Naive thymus-derived CD8-positive, alpha-beta T cell (primary cell): ENCODE measurements around the gene NES. TPM values are rescaled to one million over a fixed set of nuclear protein-coding genes. Genes with fewer than 3 reads are reported as not detected.
A peak's percentile ranks its signal among the peaks of the same experiment; 100 is the strongest.

ENCODE experiments used
- ATAC-seq, 2 donors: fragments of 150-1000 bp; cut with Tn5 transposase in 1 of 2; sonication (Bioruptor Pico), chemical (Tn5 transposase) in 1 of 2; 1 replicate in 1 of 2; 2 replicates in 1 of 2; pipeline ENCODE4 v1.10.0; 2021; ENCODE audit warnings: mild to moderate bottlenecking in 2 of 2, moderate library complexity in 2 of 2
- POLR2A ChIA-PET: fragments of 350-600 bp; sonication (Branson Sonifier 250); formaldehyde crosslinking; loops from one replicate; lab custom pipeline; 2021; ENCODE audit warnings: antibody characterized with exemption; lab: Charles Lee
- DNase-seq, 10 donors: peaks; one replicate each; pipeline versions ENCODE4 v3.0.0 to v3.0.0-alpha.2; 2020 to 2022
- H3K27ac Mint-ChIP-seq, 10 donors: one replicate each; pipeline ENCODE4 v1.8.0; 2020 to 2022; ENCODE audit warnings: mild to moderate bottlenecking in 10 of 10, mixed read lengths in 10 of 10, moderate library complexity in 4 of 10, inconsistent platforms in 1 of 10
- H3K27me3 Mint-ChIP-seq, 5 donors: one replicate each; pipeline ENCODE4 v1.8.0; 2021 to 2022; ENCODE audit warnings: mixed read lengths in 5 of 5
- H3K36me3 Mint-ChIP-seq, 3 donors: one replicate each; pipeline ENCODE4 v1.8.0; 2020 to 2022; ENCODE audit warnings: mixed read lengths in 3 of 3, mild to moderate bottlenecking in 2 of 3, inconsistent platforms in 1 of 3
- H3K4me1 Mint-ChIP-seq, 4 donors: one replicate each; pipeline ENCODE4 v1.8.0; 2021 to 2022; ENCODE audit warnings: mixed read lengths in 4 of 4
- H3K4me3 Mint-ChIP-seq, 10 donors: one replicate each; pipeline ENCODE4 v1.8.0; 2020 to 2022; ENCODE audit warnings: mild to moderate bottlenecking in 10 of 10, mixed read lengths in 10 of 10, moderate library complexity in 6 of 10, inconsistent platforms in 1 of 10
- H3K9me3 Mint-ChIP-seq, 9 donors: one replicate each; pipeline ENCODE4 v1.8.0; 2020 to 2022; ENCODE audit warnings: mixed read lengths in 9 of 9, mild to moderate bottlenecking in 3 of 9, inconsistent platforms in 1 of 9, moderate library complexity in 1 of 9
- polyA plus RNA-seq, 3 donors: library from polyadenylated mRNA; unstranded; fragments of 300-500 nt; fragmentation: Illumina TruSeq; gene quantifications; one replicate each; pipeline ENCODE4 v1.2.3, GENCODE V29; 2021
- total RNA-seq, 8 experiments: library from RNA in 2 of 8; stranded (reverse) in 2 of 8; gene quantifications; one replicate each; pipeline ENCODE4 v1.2.3 and lab custom pipeline; 2021 to 2026

The NES gene
- total and polyA plus RNA-seq, 5 experiments from 2014 or later = not detected

DNA sequence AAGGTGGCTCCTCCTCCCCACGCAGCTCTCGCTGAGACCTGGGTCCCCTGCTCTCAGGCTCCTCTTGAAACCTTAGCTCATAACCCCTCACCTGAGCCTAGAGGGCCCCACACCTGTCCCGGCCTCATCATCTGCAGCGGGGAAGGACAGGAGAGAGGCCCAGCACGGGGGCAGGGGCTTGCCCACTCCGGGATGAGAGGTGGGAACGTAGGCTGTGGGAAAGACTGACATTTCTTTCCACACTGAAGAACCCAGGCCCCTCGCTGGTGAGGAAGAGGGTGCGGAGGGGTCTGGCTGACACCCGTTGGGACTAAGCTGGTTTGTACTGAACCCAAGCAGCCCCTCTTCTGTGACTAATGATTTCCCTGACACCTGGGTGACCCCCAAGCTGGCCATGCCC, 14.0 kb upstream of the NES start:
- H3K4me3 Mint-ChIP-seq = no peak overlapping the region

DNA sequence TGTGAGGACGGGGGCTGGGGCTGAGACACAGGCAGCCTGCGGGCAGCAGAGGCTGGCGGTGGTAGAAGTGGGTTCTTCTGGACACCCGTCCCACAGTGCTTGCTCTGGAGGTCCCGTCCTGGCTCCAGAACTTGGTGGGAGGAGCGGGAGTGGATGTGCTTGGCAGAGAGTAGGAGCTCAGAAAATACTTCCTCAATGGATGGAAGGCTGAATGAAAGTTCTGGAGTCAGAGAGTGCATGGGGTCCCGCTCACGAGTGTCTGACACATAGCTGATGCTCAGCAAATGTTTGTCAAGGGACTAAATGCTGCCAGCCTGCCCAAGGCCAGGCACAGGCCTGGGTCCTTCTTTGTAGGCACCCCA, 13.4 kb upstream of the NES start:
- H3K4me3 Mint-ChIP-seq = no peak overlapping the region
- H3K27ac Mint-ChIP-seq = peak overlapping the region in 2 of 10 donors; percentile 33 to 42
- H3K9me3 Mint-ChIP-seq = no peaks in the 10 kb centered on the region
- POLR2A ChIA-PET = interaction anchor here (0.8 to 2.9 kb wide), 3 partner anchors 15 to 37 kb away, joined by 3 to 22 read pairs (median 12); partner anchors contain the start of genes CRABP2, ISG20L2 and METTL25B
- peaks cover 18 to 32% (median 25%) of the 10 kb centered on the region in 4 donors for H3K4me1 Mint-ChIP-seq
- ATAC-seq (no peak), DNase-seq (no peak)
- H3K36me3 Mint-ChIP-seq = no peaks in the 10 kb centered on the region
- H3K27me3 Mint-ChIP-seq = peaks cover 24 to 63% (median 42%) of the 10 kb centered on the region in 5 donors

More for the DNA sequence above, 14.0 kb upstream of the NES start:
- peaks cover 18 to 32% (median 25%) of the 10 kb centered on the region in 4 donors for H3K4me1 Mint-ChIP-seq
- POLR2A ChIA-PET = interaction anchor here (0.8 to 2.9 kb wide), 3 partner anchors 14 to 37 kb away, joined by 3 to 22 read pairs (median 12); partner anchors contain the start of genes CRABP2, ISG20L2 and METTL25B
- no peak for DNase-seq
- no peaks in the 10 kb centered on the region for H3K9me3 Mint-ChIP-seq
- peaks cover 24 to 62% (median 42%) of the 10 kb centered on the region in 5 donors for H3K27me3 Mint-ChIP-seq
- no peak overlapping the region for H3K27ac Mint-ChIP-seq
- H3K36me3 Mint-ChIP-seq = no peaks in the 10 kb centered on the region
- no peak for ATAC-seq

DNA sequence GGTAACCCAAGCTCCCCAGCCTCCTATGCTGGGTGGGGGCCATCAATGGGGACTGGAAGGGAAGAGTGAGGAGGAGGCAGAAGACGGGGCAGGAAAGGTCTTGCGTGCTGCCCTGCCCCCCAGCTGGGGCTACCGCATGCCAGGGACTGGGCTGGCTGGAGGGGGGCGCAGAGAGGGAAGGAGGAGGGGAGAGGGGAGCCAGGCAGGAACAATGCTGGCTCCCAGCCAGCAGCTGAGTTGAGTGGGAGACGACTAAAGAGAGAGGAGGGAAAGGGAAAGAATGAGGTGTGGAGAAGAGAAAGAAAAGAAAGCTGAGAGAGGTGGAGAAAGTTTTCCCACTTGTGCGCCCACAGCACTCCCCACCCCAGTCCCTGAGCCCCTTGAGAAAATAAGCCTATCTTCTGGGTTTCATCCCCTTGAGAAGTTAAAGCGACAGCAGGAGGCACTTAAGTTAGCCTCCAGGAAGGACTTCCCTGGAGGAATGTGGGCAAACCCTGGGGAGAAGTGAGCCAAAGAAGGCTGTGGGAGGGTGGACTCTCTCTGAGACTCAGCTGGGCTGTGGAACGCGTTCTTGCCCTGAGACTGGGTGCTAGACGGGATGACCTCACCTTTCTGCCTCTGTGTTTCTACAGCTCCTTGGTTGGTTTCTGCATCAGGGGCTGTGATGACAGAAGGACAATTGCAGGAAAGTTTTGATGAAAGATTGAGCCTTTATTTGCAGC, 12.9 kb upstream of the NES start:
- POLR2A ChIA-PET = interaction anchor here (0.7 to 2.9 kb wide), 7 partner anchors 15 to 233 kb away, joined by 3 to 22 read pairs (median 5); partner anchors contain the start of genes CRABP2, ISG20L2, METTL25B and PRCC
- H3K36me3 Mint-ChIP-seq = no peaks in the 10 kb centered on the region
- H3K9me3 Mint-ChIP-seq = no peaks in the 10 kb centered on the region
- peak overlapping the region in 2 of 10 donors; percentile 13 to 87 for H3K4me3 Mint-ChIP-seq
- peak overlapping the region in 2 of 10 donors; percentile 71 to 83 for H3K27ac Mint-ChIP-seq
- no peak for DNase-seq
- peaks cover 24 to 65% (median 42%) of the 10 kb centered on the region in 5 donors for H3K27me3 Mint-ChIP-seq
- peaks cover 18 to 32% (median 25%) of the 10 kb centered on the region in 4 donors for H3K4me1 Mint-ChIP-seq
- no peak for ATAC-seq

DNA sequence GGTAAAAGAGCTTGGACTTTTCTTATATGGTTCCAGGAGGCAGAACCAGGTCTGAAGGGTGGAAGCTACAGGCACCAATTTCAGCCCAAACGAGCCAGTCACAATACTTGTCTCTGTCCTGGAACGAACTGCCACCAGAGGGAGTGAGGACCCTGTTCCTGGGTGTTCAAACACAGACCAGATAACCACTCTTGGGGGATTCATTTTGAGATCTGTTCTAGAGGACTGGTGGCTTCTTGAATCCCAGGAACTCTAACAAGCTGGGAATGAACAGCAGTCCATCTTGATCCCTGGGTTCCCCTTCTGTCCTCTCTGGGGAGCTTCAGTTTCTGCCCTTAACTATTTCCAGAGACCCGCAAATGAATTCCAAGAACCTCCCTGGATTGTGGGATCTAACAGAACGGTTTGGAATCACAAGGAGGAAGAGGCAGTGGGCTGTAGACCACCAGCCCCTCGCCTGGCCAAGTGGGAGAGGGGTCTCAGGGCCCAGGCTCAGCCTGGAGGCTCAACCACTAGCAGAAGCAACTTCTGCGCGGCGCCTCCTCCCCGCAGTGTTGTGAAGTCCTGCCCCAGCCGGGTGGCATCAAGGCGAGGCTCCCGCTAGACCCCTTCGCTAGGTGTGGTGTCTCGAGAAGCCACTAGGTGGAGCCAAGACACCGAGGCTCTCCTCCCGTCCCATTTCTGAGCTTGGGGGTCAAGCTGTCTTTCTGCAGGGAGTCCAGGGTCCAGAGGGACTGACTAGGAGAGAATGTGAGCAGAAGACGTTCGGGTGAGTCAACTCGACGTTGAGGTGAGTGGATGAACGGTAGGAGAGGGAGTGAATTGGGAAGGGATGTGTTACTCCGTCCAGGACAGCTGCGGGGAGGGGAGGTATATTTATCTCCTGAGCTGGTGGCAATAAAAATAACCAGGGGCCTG, 12.1 kb upstream of the NES start:
- Mint-ChIP-seq H3K4me3 (peak overlapping the region in 9 of 10 donors; percentile 13 to 87 (median 59)), H3K9me3 (no peaks in the 10 kb centered on the region)

DNA sequence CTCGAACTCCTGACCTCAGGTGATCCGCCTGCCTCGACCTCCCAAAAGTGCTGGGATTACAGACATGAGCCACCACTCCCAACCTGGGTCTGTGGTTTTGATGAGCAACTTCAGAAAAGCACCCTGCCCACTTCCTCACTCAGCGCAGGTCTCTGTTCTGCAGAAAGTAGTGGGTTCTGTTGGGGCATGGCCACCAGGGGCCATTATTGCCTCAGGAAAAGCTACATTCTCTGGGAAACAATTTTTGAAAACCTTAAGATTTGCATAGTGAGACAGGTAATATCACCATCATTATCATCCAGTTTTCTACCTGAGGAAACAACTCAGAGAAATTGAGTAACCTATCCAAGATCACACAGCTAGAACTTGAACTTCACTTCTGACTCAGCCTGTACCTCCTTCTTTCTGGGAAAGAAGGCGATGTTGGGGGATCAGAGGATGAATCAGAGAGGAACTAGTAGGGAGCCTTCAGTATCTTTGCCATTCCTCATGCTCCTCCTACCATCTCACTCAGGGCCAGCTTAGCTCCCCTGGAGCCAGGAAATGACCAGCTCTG, 7.1 kb upstream of the NES start:
- DNase-seq = peak in 2 of 10 donors; percentile 31 to 41
- Mint-ChIP-seq H3K4me3 (no peak overlapping the region), H3K4me1 (peaks cover 2 to 21% (median 19%) of the 10 kb centered on the region in 4 donors), H3K36me3 (no peaks in the 10 kb centered on the region), H3K9me3 (no peaks in the 10 kb centered on the region), H3K27ac (peak overlapping the region in 1 of 10 donors; percentile 37), H3K27me3 (peaks cover 14 to 38% (median 31%) of the 10 kb centered on the region in 5 donors)
- peak; percentile 53 to 79 for ATAC-seq
- POLR2A ChIA-PET = interaction anchor here (1.6 kb wide), 1 partner anchor 44 kb away, joined by 5 read pairs; the partner anchor contains the start of genes ISG20L2 and METTL25B

More for the DNA sequence above, 12.1 kb upstream of the NES start:
- peak; percentile 97 for ATAC-seq
- H3K27me3 Mint-ChIP-seq = peaks cover 21 to 59% (median 37%) of the 10 kb centered on the region in 5 donors
- DNase-seq = peak; percentile 63 to 89 (median 76)
- POLR2A ChIA-PET = interaction anchor here (0.7 to 2.9 kb wide), 6 partner anchors 17 to 232 kb away, joined by 3 to 22 read pairs (median 8); partner anchors contain the start of genes CRABP2, ISG20L2, METTL25B and PRCC
- H3K36me3 Mint-ChIP-seq = no peaks in the 10 kb centered on the region
- peak overlapping the region in 5 of 10 donors; percentile 71 to 87 (median 82) for H3K27ac Mint-ChIP-seq
- H3K4me1 Mint-ChIP-seq = peaks cover 18 to 36% (median 29%) of the 10 kb centered on the region in 4 donors

DNA sequence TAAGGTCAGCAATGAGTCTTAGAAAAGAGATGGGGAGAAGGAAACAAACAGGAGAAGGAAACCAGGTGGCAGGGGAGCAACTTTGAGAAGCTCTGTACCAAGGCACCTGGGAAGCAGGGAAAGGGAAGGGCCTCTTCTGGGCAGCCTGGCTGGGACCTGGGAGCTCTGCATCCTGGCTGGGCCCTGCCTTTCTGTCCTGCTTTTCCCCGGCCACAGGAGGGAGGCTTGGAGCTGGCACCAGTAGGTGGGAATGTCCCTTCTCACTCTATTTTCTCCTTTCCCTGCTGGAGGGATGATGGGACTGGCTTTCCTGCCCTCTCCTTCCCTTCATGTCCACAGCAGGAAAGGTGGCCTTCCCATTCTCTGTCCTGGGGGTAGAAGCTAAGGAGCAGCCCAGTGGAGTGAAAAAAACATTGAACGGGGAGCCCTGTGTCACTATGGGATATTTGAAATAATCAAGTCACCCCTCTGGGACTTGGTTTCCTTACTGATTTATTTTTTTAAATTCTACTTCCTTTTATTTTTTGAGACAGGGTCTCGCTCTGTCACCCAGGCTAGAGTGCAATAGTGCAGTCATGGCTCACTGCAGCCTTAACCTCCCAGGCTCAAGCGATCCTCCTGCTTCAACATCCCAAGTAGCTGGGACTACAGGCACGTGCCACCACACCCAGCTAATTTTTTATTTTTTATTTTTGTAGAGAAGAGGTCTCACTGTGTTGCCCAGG, 5.1 kb upstream of the NES start:
- DNase-seq (no peak), ATAC-seq (no peak)
- no peak overlapping the region for H3K4me3 Mint-ChIP-seq
- no peaks in the 10 kb centered on the region for H3K9me3 Mint-ChIP-seq
- H3K27ac Mint-ChIP-seq = no peak overlapping the region
- H3K27me3 Mint-ChIP-seq = peaks cover 27 to 48% (median 41%) of the 10 kb centered on the region in 5 donors
- POLR2A ChIA-PET = interaction anchor here (1.1 kb wide), 1 partner anchor 46 kb away, joined by 3 read pairs; the partner anchor contains the start of gene METTL25B
- no peaks in the 10 kb centered on the region for H3K36me3 Mint-ChIP-seq
- peaks cover 9 to 32% (median 27%) of the 10 kb centered on the region in 4 donors for H3K4me1 Mint-ChIP-seq

DNA sequence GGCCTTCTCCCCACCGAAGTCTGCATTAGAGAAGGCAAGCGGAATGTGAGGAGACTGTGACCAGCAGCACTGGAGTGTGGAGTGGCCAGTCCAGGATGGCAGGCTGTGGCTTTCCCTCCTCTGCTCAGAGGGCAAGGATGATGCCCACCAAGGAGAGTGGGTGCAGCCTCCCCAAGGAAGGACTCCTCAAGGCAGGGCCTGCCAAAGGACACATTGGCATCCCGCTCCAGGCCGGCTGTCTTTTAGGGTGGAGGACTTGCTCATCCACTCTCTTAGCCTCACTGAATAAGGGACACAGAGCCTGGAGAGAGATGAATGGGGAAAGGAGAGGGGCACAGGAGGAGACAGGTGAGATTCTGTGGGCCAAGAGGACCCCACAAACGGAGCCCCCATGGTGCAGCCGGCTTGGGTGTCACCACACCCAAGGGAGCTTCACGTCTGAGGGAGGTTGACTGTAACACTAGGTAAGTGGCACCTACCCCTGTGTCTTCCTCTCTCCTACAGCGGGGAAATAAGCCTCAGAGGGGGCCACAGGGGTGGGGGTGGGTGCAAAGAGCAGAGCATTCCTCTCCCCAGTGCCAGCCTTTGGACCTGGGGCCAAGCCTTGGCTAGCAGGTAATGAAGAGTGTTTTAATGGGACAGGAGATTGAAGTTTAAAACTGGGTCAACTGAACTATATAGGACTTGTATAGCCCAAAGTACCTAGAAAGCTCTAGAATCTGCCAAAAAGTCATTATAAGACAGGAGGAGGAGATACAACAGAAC, 4.2 kb upstream of the NES start:
- no peaks in the 10 kb centered on the region for H3K36me3 Mint-ChIP-seq
- POLR2A ChIA-PET = interaction anchor here (0.6 kb wide), 1 partner anchor 301 kb away, joined by 4 read pairs; no protein-coding TSS in a partner anchor
- H3K27me3 Mint-ChIP-seq = peaks cover 27 to 51% (median 43%) of the 10 kb centered on the region in 5 donors

DNA sequence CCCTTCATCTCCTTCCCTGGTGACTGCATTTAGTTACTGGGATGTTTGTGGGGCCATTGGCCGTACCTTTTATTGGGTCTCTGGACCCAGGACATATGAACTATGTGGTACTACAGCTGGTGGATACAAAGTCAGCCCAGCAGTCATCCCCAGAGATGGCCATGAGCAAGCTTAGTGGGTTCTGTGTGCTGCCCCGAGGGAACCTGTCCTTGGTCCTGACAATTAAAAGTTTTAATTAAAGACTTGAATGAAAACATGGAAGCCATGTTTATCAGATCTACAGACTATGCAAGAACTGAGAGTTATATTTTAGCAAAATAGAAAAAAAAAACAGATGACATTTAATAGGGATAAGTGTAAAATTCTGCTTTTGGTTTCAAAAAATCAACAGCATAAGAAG, 2.8 kb upstream of the NES start:
- H3K4me3 Mint-ChIP-seq = no peak overlapping the region
- H3K4me1 Mint-ChIP-seq = peaks cover 12 to 37% (median 28%) of the 10 kb centered on the region in 4 donors
- H3K9me3 Mint-ChIP-seq = no peaks in the 10 kb centered on the region
- POLR2A ChIA-PET = interaction anchor here (0.6 kb wide), 1 partner anchor 23 kb away, joined by 5 read pairs; no protein-coding TSS in a partner anchor
- no peak for ATAC-seq
- peaks cover 27 to 59% (median 46%) of the 10 kb centered on the region in 5 donors for H3K27me3 Mint-ChIP-seq
- H3K36me3 Mint-ChIP-seq = no peaks in the 10 kb centered on the region
- no peak overlapping the region for H3K27ac Mint-ChIP-seq
- no peak for DNase-seq

More for the DNA sequence above, 4.2 kb upstream of the NES start:
- Mint-ChIP-seq H3K4me1 (peaks cover 12 to 37% (median 28%) of the 10 kb centered on the region in 4 donors), H3K9me3 (no peaks in the 10 kb centered on the region), H3K4me3 (no peak overlapping the region), H3K27ac (peak overlapping the region in 1 of 10 donors; percentile 11)
- DNase-seq (no peak), ATAC-seq (no peak)

DNA sequence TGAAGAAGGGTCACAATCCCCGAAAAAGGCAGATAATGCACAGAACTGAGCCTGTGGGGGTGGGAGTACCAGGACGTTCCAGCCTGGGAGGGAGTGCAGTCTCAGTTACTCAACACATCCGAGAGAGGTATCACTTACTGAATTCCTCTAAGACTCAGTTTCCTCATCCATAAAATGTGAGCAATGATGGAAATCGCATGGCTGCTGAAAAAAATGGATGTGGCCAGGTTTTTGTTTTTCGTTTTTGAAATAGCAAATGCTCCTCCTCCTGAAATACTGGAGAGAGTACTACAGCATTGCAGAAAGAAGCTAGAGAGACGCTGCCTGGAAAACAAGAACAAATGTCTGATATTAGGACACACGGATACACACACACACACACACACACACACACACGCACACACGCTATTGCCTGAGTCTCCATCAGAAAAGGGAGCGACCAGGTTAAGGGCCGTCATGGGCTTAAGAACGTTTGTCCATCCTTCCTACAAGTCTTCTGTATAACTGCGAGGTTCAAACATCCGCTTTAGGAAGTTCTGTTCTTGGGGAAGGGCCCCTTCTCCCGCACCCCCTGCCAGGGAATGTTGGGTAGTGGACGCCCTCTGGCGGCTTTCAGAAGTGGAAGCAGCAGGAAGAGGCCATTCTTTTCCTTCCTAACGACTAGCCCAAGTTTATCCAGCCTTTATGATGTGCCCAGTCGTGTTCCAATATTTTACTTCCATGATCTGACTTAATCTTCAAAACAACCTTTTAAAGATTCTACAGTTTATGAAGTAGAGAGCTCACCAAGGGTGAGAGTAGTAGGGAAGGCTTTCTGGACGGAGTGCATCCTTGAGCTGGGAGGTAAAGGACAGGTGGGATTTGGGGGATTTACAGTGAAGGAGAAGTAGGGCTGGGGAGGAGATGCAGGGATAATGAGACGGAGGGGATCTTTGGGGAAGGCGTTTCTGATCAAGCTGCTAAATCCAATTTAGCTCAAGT, 699 bp upstream of the NES start:
- Mint-ChIP-seq H3K4me1 (peaks cover 10 to 19% (median 14%) of the 10 kb centered on the region in 4 donors), H3K9me3 (no peaks in the 10 kb centered on the region), H3K27ac (peak overlapping the region in 2 of 10 donors; percentile 1 to 25), H3K27me3 (peaks cover 27 to 78% (median 52%) of the 10 kb centered on the region in 5 donors), H3K4me3 (peak overlapping the region in 9 of 10 donors; percentile 3 to 68 (median 50)), H3K36me3 (peaks cover 0 to 1% (median 0%) of the 10 kb centered on the region in 3 donors)
- peak in 2 of 10 donors; percentile 35 to 37 for DNase-seq
- POLR2A ChIA-PET = no interaction called here
- peak in 1 of 2 donors; percentile 56 for ATAC-seq
